K562 (cell line): ENCODE results near the gene PTPN7. TPM values are rescaled to one million over a fixed set of nuclear protein-coding genes. Genes with fewer than 3 reads are reported as not detected.
A peak's percentile ranks its signal among the peaks of the same experiment; 100 is the strongest.

Experiments
- E2F3 ChIP-seq: fragments of 250-450 bp; sonication (Bioruptor Pico); IDR thresholded peaks from 2 replicates; pipeline ENCODE4 v1.4.0; 2020; ENCODE audit warnings: mild to moderate bottlenecking
- ETV5 ChIP-seq: sonication (generic); formaldehyde crosslinking; IDR thresholded peaks from 2 replicates; pipeline ENCODE4 v1.4.0; 2020; ENCODE audit warnings: low read depth, mild to moderate bottlenecking, missing genetic modification reagents
- GTF2F1 ChIP-seq: IDR thresholded peaks from 2 replicates; pipeline ENCODE4 v1.6.1; 2011; ENCODE audit warnings: low read depth, low read length, improper control_type of control experiment
- JUND ChIP-seq, 2 experiments: IDR thresholded peaks; 2 replicates in 1 of 2; 3 replicates in 1 of 2; pipeline ENCODE4 v1.6.1; 2011; ENCODE audit warnings: borderline replicate concordance in 2 of 2, low read depth in 2 of 2, low read length in 2 of 2, improper control_type of control experiment in 1 of 2, missing biosample characterization in 1 of 2, missing genetic modification characterization in 1 of 2, missing genetic modification reagents in 1 of 2
- KHSRP ChIP-seq: fragments of 450-650 bp; IDR thresholded peaks from 2 replicates; pipeline ENCODE4 v1.6.1; 2017
- MEF2A ChIP-seq: IDR thresholded peaks from 2 replicates; pipeline ENCODE4 v1.6.1; 2011; ENCODE audit warnings: low read depth, mild to moderate bottlenecking, low read length, moderate library complexity; ENCODE audit not compliant: control insufficient read depth
- NCOA1 ChIP-seq: fragments of 450-650 bp; IDR thresholded peaks from 2 replicates; pipeline ENCODE4 v1.6.1; 2016; ENCODE audit warnings: low read depth
- NELFE ChIP-seq: IDR thresholded peaks from 2 replicates; pipeline ENCODE4 v1.6.1; 2011; ENCODE audit warnings: mild to moderate bottlenecking; ENCODE audit not compliant: insufficient read depth, insufficient read length
- NFRKB ChIP-seq: fragments of 450-650 bp; IDR thresholded peaks from 2 replicates; pipeline ENCODE4 v1.6.1; 2016; ENCODE audit warnings: low read depth
- SAP30 ChIP-seq: fragments of 200-600 bp; sonication (generic); IDR thresholded peaks from 2 replicates; pipeline ENCODE4 v1.6.1; 2012; ENCODE audit warnings: borderline replicate concordance, low read depth, mild to moderate bottlenecking, moderate library complexity, low read length, control low read depth, inconsistent platforms; ENCODE audit not compliant: insufficient read depth, poor library complexity, severe bottlenecking
- SRF ChIP-seq, 2 experiments: fragments of 250-450, 450-650 bp in 1 of 2; sonication (Bioruptor Pico) in 1 of 2; sonication (generic) in 1 of 2; formaldehyde crosslinking; IDR thresholded peaks; 2 replicates each; pipeline versions ENCODE4 v1.5.0 to v1.5.1; 2020 to 2022; ENCODE audit warnings: mild to moderate bottlenecking in 1 of 2, missing genetic modification reagents in 1 of 2
- TEAD1 ChIP-seq, 2 experiments: fragments of 450-650 bp in 1 of 2; sonication (generic) in 1 of 2; formaldehyde crosslinking; IDR thresholded peaks; 2 replicates each; pipeline versions ENCODE4 v1.4.0 to v1.8.0; 2020 to 2022; ENCODE audit warnings: mild to moderate bottlenecking in 2 of 2, missing genetic modification reagents in 1 of 2
- ZNF316 ChIP-seq: fragments of 450-650 bp; IDR thresholded peaks from 2 replicates; pipeline ENCODE4 v1.6.1; 2016
- ZNF696 ChIP-seq: fragments of 250-450 bp; sonication (Bioruptor Pico); conservative IDR thresholded peaks from 2 replicates; pipeline ENCODE4 v1.4.0; 2020; ENCODE audit warnings: mild to moderate bottlenecking, moderate library complexity
- polyA plus RNA-seq, 8 experiments: library from polyadenylated mRNA; depleted of rRNA in 4 of 8; stranded (reverse) in 5 of 8; unstranded in 3 of 8; fragments of >200 nt; fragmentation: Nextera tagmentation in 2 of 8; fragmentation: Illumina TruSeq in 1 of 8; extraction: Ambion mirVana in 2 of 8; extraction: Trizol in 1 of 8; gene quantifications; 2 replicates each; pipeline versions ENCODE4 v1.2.1 to v1.2.3, GENCODE V29; 2011 to 2014; ENCODE audit warnings: inconsistent platforms in 1 of 8, missing spikeins in 1 of 8
- total RNA-seq, 7 experiments: library from RNA; depleted of rRNA in 6 of 7; stranded (reverse); fragments of >200 nt in 6 of 7; fragmentation: Illumina TruSeq in 2 of 7; extraction: Trizol in 2 of 7; gene quantifications; 2 replicates each; pipeline versions ENCODE4 v1.2.1 to v1.2.3, GENCODE V29; 2011 to 2021; ENCODE audit warnings: low replicate concordance in 1 of 7
- TF ChIP-seq, protein P1 (sequence below): fragments of 250-450 bp; sonication (Bioruptor Pico); IDR thresholded peaks from 2 replicates; pipeline ENCODE4 v1.4.0; 2020; ENCODE audit warnings: mild to moderate bottlenecking
- TF ChIP-seq, protein P2 (sequence below): sonication (generic); formaldehyde crosslinking; IDR thresholded peaks from 2 replicates; pipeline ENCODE4 v1.8.0; 2022; ENCODE audit warnings: mild to moderate bottlenecking, low read depth, missing genetic modification reagents
- TF ChIP-seq, protein P3 (sequence below): fragments of 250-450 bp; sonication (Bioruptor Pico); IDR thresholded peaks from 2 replicates; pipeline ENCODE4 v1.5.0; 2022; ENCODE audit warnings: mild to moderate bottlenecking

PTPN7 gene
- total and polyA plus RNA-seq, 9 of the 15 experiments (the other 6 are each of a cell fraction or from before 2014, with no cell fraction given) = 18.7 to 144 (median 120) TPM

DNA sequence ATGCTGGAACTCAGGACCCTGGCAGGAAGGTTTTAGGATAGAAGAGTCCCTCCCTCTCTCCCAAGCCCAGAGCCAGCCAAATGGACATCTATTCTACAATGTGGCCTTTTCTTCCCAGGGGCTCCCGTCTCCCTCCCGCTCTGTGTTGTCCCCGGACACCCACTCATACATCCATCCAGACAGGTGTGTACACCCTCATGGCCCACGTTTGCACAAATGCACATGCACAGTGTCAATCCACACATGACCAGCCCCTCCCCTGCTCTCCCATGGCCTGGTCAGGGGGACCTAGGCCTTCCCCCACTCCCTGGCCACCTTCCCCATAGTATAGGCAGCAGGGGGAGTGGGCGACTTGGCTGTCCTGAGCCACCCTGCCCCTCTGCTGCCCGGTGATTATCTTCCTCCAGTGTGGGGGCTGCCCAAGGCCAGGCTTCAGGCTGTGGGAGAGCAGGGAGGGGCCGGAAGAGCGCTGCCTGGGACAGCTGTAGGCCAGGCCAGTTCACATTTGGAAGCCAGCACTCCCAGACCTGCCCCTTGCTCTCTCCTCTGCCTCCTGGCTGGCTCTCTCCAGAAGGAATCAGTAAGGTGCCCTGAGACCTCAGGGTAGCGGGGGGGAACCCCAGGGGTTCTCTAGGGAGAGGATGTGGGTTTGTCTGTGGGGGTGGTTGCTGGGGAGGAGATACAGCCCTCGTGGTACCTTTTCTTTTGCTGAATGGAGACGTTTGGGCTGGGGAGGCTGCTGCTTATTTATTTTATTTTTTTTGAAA is 4.1 kb upstream of the PTPN7 start (continued):
- no peak; a peak in 1 of 4 replicates for TF ChIP-seq SRF (CRISPR knock-in tag; IDR thresholded peaks at IDR 0.05)
- no peak for TF ChIP-seq NELFE
- no peak for TF ChIP-seq SAP30
- peak; percentile 44 for TF ChIP-seq NFRKB
- TF ChIP-seq GTF2F1 = no peak
- TF ChIP-seq ETV5 = peak; percentile 74; the same call in 1 of the 2 replicates
- TF ChIP-seq, protein P1, sequence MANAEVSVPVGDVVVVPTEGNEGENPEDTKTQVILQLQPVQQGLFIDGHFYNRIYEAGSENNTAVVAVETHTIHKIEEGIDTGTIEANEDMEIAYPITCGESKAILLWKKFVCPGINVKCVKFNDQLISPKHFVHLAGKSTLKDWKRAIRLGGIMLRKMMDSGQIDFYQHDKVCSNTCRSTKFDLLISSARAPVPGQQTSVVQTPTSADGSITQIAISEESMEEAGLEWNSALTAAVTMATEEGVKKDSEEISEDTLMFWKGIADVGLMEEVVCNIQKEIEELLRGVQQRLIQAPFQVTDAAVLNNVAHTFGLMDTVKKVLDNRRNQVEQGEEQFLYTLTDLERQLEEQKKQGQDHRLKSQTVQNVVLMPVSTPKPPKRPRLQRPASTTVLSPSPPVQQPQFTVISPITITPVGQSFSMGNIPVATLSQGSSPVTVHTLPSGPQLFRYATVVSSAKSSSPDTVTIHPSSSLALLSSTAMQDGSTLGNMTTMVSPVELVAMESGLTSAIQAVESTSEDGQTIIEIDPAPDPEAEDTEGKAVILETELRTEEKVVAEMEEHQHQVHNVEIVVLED (CRISPR knock-in tag) = no peak
- TF ChIP-seq KHSRP = no peak
- 0 out of 2 replicates have a peak, but pooled peaks have one; percentile 45 for TF ChIP-seq ZNF696 (CRISPR knock-in tag)
- no peak for TF ChIP-seq JUND (IDR thresholded peaks at IDR 0.05; ENCODE audit: borderline replicate concordance, low read depth, low read length)
- TF ChIP-seq JUND (tag; IDR thresholded peaks at IDR 0.05; ENCODE audit: borderline replicate concordance, low read depth, low read length) = no peak; the same call in 2 of the 3 replicates
- no peak for TF ChIP-seq ZNF316
- TF ChIP-seq MEF2A = no peak
- TF ChIP-seq, protein P2, sequence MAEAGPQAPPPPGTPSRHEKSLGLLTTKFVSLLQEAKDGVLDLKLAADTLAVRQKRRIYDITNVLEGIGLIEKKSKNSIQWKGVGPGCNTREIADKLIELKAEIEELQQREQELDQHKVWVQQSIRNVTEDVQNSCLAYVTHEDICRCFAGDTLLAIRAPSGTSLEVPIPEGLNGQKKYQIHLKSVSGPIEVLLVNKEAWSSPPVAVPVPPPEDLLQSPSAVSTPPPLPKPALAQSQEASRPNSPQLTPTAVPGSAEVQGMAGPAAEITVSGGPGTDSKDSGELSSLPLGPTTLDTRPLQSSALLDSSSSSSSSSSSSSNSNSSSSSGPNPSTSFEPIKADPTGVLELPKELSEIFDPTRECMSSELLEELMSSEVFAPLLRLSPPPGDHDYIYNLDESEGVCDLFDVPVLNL (CRISPR knock-in tag) = no peak
- TF ChIP-seq NCOA1 = 0 out of 2 replicates have a peak, but pooled peaks have one; percentile 30
- TF ChIP-seq E2F3 (CRISPR knock-in tag) = no peak
- TF ChIP-seq, protein P3, sequence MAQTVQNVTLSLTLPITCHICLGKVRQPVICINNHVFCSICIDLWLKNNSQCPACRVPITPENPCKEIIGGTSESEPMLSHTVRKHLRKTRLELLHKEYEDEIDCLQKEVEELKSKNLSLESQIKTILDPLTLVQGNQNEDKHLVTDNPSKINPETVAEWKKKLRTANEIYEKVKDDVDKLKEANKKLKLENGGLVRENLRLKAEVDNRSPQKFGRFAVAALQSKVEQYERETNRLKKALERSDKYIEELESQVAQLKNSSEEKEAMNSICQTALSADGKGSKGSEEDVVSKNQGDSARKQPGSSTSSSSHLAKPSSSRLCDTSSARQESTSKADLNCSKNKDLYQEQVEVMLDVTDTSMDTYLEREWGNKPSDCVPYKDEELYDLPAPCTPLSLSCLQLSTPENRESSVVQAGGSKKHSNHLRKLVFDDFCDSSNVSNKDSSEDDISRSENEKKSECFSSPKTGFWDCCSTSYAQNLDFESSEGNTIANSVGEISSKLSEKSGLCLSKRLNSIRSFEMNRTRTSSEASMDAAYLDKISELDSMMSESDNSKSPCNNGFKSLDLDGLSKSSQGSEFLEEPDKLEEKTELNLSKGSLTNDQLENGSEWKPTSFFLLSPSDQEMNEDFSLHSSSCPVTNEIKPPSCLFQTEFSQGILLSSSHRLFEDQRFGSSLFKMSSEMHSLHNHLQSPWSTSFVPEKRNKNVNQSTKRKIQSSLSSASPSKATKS = no peak
- no peak for TF ChIP-seq TEAD1 (CRISPR knock-in tag; IDR thresholded peaks at IDR 0.05)
